Measurements from ENCODE around the gene ZNF784.

The ZNF784 gene

GRCh38 chr19:55643003-55643886 is 18.9 kb upstream of the ZNF784 start, which contains the start of gene ZNF581:
Gene ZNF581, plus strand, starts transcription at chr19:55643649. Its CDS starts 923 bp downstream, at chr19:55644572.
- peak; percentile 74 to 85 (median 84) for DNase-seq
- H3K4me3 ChIP-seq (ENCODE audit: control insufficient read depth in 1 of 7, extremely low read depth in 1 of 7, insufficient read depth in 4 of 7, low read depth in 2 of 7, low read length in 6 of 7): peak within 1 kb of the TSS; percentile 48 to 96 (median 77)
- H3K9me3 ChIP-seq (ENCODE audit: control extremely low read depth in 1 of 5, control insufficient read depth in 4 of 5, insufficient read depth in 2 of 5, low read depth in 1 of 5, low read length in 4 of 5): no peaks in the 10 kb centered on the region
- ChIA-PET CTCF (interaction anchor here (1.2 to 9.2 kb wide), 4 partner anchors 9 to 28 kb away, joined by 3 to 128 read pairs (median 6); partner anchors contain the start of gene U2AF2), POLR2A (no interaction called here)
- 5% methylated on average over 34 of the region's 56 CpGs for WGBS (ENCODE audit: insufficient coverage)
- H3K27me3 ChIP-seq (replicated peaks in 2 of 5; ENCODE audit: control insufficient read depth in 4 of 5, insufficient read depth in 5 of 5, low read length in 4 of 5): no peaks in the 10 kb centered on the region
- H3K36me3 ChIP-seq (ENCODE audit: control insufficient read depth in 4 of 4, insufficient read depth in 4 of 4, low read length in 3 of 4): peaks cover 0 to 14% (median 11%) of the 10 kb centered on the region in 4 experiments
- H3K4me1 ChIP-seq (ENCODE audit: control extremely low read depth in 1 of 4, control insufficient read depth in 4 of 4, insufficient read depth in 4 of 4, low read length in 3 of 4): peaks cover 5 to 61% (median 50%) of the 10 kb centered on the region in 4 experiments
- H3K27ac ChIP-seq (ENCODE audit: insufficient read depth in 1 of 2, low read depth in 1 of 2, low read length in 2 of 2, poor library complexity in 1 of 2, severe bottlenecking in 2 of 2): peak within 1 kb of the TSS; percentile 64 to 86

- Histone ChIP-seq H3K36me3 (ENCODE audit: control insufficient read depth in 4 of 4, insufficient read depth in 4 of 4, low read length in 3 of 4) (peaks cover 0 to 15% (median 12%) of the 10 kb centered on the region in 4 experiments), H3K4me1 (ENCODE audit: control extremely low read depth in 1 of 4, control insufficient read depth in 4 of 4, insufficient read depth in 4 of 4, low read length in 3 of 4) (peaks cover 5 to 57% (median 47%) of the 10 kb centered on the region in 4 experiments), H3K27me3 (replicated peaks in 2 of 5; ENCODE audit: control insufficient read depth in 4 of 5, insufficient read depth in 5 of 5, low read length in 4 of 5) (no peaks in the 10 kb centered on the region), H3K9me3 (ENCODE audit: control extremely low read depth in 1 of 5, control insufficient read depth in 4 of 5, insufficient read depth in 2 of 5, low read depth in 1 of 5, low read length in 4 of 5) (no peaks in the 10 kb centered on the region), H3K27ac (ENCODE audit: insufficient read depth in 1 of 2, low read depth in 1 of 2, low read length in 2 of 2, poor library complexity in 1 of 2, severe bottlenecking in 2 of 2) (peak overlapping the region in 1 of 2 experiments; percentile 86), H3K4me3 (ENCODE audit: control insufficient read depth in 1 of 7, extremely low read depth in 1 of 7, insufficient read depth in 4 of 7, low read depth in 2 of 7, low read length in 6 of 7) (peak overlapping the region in 6 of 7 experiments; percentile 64 to 96 (median 80))
- WGBS (ENCODE audit: insufficient coverage): 2% methylated on average over 46 of the region's 65 CpGs
- ChIA-PET POLR2A (interaction anchor here (1.0 kb wide), 1 partner anchor 12 kb away, joined by 4 read pairs; the partner anchor contains the start of gene U2AF2), CTCF (interaction anchor here (1.0 to 9.2 kb wide), 4 partner anchors 8 to 22 kb away, joined by 3 to 128 read pairs (median 6); partner anchors contain the start of genes U2AF2 and ZNF784)
- no peak for DNase-seq
Measured at GRCh38 chr19:55642153-55643002, 18.0 kb upstream of the ZNF784 start.

DNA sequence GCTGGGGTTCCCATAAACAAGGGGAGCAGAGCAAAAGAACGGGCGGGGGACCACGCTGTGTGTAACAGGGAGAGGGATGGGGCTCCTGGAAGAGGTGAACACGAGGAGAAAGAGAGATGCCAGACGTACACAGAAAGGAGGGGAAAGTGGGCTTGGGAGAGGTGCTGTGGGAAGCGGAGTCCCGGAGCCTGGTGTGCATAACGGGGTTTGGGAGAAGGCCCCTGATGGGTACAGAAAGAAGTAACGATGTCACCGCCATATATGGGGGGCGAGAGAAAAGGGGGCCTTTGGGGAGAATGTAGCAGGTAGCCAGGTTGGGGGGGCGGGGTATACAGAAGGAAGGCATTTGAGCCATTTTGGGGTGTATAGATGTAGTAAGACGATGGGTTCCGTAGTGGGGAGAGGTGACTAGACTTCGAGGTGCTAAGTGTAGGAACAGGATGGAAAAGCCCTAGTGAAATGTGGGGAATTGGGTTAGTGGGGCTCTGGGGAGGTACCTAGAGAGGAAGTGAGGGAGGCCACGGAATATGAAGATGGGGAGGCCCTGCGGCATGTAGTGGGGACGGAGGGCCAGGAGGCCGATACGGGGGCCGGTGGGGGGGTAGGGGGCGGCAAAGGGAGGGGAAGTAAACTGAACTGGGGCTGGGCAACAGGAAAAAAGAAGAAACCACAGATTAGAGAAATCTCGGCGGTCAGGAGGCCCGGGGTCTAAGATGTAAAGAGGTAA is 17.2 kb upstream of the ZNF784 start:
- WGBS (ENCODE audit: insufficient coverage): 0% methylated on average over 24 of the region's 25 CpGs
- Histone ChIP-seq H3K4me1 (ENCODE audit: control extremely low read depth in 1 of 4, control insufficient read depth in 4 of 4, insufficient read depth in 4 of 4, low read length in 3 of 4) (peaks cover 5 to 53% (median 47%) of the 10 kb centered on the region in 4 experiments), H3K27ac (ENCODE audit: insufficient read depth in 1 of 2, low read depth in 1 of 2, low read length in 2 of 2, poor library complexity in 1 of 2, severe bottlenecking in 2 of 2) (peak overlapping the region in 1 of 2 experiments; percentile 74), H3K9me3 (ENCODE audit: control extremely low read depth in 1 of 5, control insufficient read depth in 4 of 5, insufficient read depth in 2 of 5, low read depth in 1 of 5, low read length in 4 of 5) (no peaks in the 10 kb centered on the region), H3K4me3 (ENCODE audit: control insufficient read depth in 1 of 7, extremely low read depth in 1 of 7, insufficient read depth in 4 of 7, low read depth in 2 of 7, low read length in 6 of 7) (peak overlapping the region; percentile 52 to 96 (median 76)), H3K27me3 (replicated peaks in 2 of 5; ENCODE audit: control insufficient read depth in 4 of 5, insufficient read depth in 5 of 5, low read length in 4 of 5) (no peaks in the 10 kb centered on the region), H3K36me3 (ENCODE audit: control insufficient read depth in 4 of 4, insufficient read depth in 4 of 4, low read length in 3 of 4) (peaks cover 0 to 15% (median 12%) of the 10 kb centered on the region in 4 experiments)
- POLR2A ChIA-PET: interaction anchor here (1.0 kb wide), 1 partner anchor 13 kb away, joined by 4 read pairs; the partner anchor contains the start of gene U2AF2
- CTCF ChIA-PET: interaction anchor here (1.0 to 9.2 kb wide), 3 partner anchors 7 to 21 kb away, joined by 3 to 128 read pairs (median 3); partner anchors contain the start of gene ZNF784
- peak in 2 of 3 donors; percentile 33 to 51 for DNase-seq

DNA sequence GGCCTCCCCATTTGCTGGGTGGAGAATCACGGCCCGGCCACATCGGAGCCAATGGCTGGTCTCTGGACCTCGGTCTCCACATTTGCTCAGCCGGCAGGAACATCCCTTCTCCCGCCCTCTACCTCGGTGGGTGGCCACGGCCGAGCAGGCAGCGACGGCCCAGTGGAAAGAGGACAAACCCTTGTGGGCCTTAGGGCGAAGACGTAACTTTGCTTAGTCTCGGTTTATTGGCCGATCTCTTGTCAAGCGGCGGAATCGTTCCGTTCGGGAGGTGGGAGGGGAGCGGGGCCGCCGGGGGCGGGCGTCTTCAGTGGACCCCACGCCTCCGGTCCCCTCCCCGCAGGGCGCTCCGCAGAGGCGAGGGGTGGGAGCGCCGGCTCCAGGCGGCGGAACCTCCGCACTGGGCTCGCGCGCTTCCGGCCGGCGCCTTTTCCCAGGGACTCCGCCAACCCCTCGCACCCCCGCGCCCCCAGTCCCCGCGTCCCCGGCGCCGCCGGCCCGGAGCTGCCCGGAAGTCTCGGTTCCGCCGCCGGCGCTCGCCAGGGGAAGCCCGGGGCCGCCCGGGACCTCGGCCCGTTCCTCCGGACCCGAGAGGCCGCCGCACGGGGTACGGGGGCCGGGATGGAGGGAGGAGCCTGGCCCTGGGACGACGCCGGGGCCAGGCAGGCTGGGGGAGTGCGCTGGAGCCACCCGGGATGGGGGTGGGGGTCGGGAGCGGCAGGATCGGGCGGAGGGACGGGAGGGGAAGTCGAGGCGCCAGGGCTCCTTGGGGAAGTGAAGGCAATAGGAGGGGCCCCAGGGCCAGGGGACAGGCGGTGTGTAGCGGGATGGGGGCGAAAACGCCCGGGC is 16.4 kb upstream of the ZNF784 start, which contains the start of gene ZNF580:
Gene ZNF580 (plus strand): TSS at position 426 of the 849 bp plus-strand sequence. CDS start 1,507 bp downstream, outside the sequence.
- Histone ChIP-seq H3K36me3 (ENCODE audit: control insufficient read depth in 4 of 4, insufficient read depth in 4 of 4, low read length in 3 of 4) (peaks cover 0 to 15% (median 12%) of the 10 kb centered on the region in 4 experiments), H3K4me1 (ENCODE audit: control extremely low read depth in 1 of 4, control insufficient read depth in 4 of 4, insufficient read depth in 4 of 4, low read length in 3 of 4) (peaks cover 5 to 61% (median 54%) of the 10 kb centered on the region in 4 experiments), H3K4me3 (ENCODE audit: control insufficient read depth in 1 of 7, extremely low read depth in 1 of 7, insufficient read depth in 4 of 7, low read depth in 2 of 7, low read length in 6 of 7) (peak within 1 kb of the TSS; percentile 52 to 96 (median 76)), H3K9me3 (ENCODE audit: control extremely low read depth in 1 of 5, control insufficient read depth in 4 of 5, insufficient read depth in 2 of 5, low read depth in 1 of 5, low read length in 4 of 5) (no peaks in the 10 kb centered on the region), H3K27me3 (replicated peaks in 2 of 5; ENCODE audit: control insufficient read depth in 4 of 5, insufficient read depth in 5 of 5, low read length in 4 of 5) (no peaks in the 10 kb centered on the region), H3K27ac (ENCODE audit: insufficient read depth in 1 of 2, low read depth in 1 of 2, low read length in 2 of 2, poor library complexity in 1 of 2, severe bottlenecking in 2 of 2) (peak within 1 kb of the TSS in 1 of 2 experiments; percentile 74)
- WGBS (ENCODE audit: insufficient coverage): under 1% methylated on average over 68 of the region's 89 CpGs
- ChIA-PET POLR2A (interaction anchor here (1.1 kb wide), 1 partner anchor 14 kb away, joined by 4 read pairs; the partner anchor contains the start of gene U2AF2), CTCF (interaction anchor here (1.0 to 1.1 kb wide), 2 partner anchors 9 to 14 kb away, joined by 4 to 5 read pairs; no protein-coding TSS in a partner anchor)
- DNase-seq: peak in 2 of 3 donors; percentile 52 to 60

GRCh38 chr19:55640043-55640576 is 15.7 kb upstream of the ZNF784 start:
- H3K27ac ChIP-seq (ENCODE audit: insufficient read depth in 1 of 2, low read depth in 1 of 2, low read length in 2 of 2, poor library complexity in 1 of 2, severe bottlenecking in 2 of 2): peak overlapping the region in 1 of 2 experiments; percentile 74
- H3K27me3 ChIP-seq (replicated peaks in 2 of 5; ENCODE audit: control insufficient read depth in 4 of 5, insufficient read depth in 5 of 5, low read length in 4 of 5): no peaks in the 10 kb centered on the region
- CTCF ChIA-PET: interaction anchor here (1.0 to 12.5 kb wide), 3 partner anchors 6 to 13 kb away, joined by 4 to 128 read pairs (median 5); partner anchors contain the start of genes CCDC106 and ZNF581
- H3K4me1 ChIP-seq (ENCODE audit: control extremely low read depth in 1 of 4, control insufficient read depth in 4 of 4, insufficient read depth in 4 of 4, low read length in 3 of 4): peaks cover 5 to 66% (median 61%) of the 10 kb centered on the region in 4 experiments
- peak; percentile 85 to 91 (median 89) for DNase-seq
- 27% methylated on average over 34 of the region's 38 CpGs for WGBS (ENCODE audit: insufficient coverage)
- no peaks in the 10 kb centered on the region for H3K9me3 ChIP-seq (ENCODE audit: control extremely low read depth in 1 of 5, control insufficient read depth in 4 of 5, insufficient read depth in 2 of 5, low read depth in 1 of 5, low read length in 4 of 5)
- peaks cover 0 to 8% (median 7%) of the 10 kb centered on the region in 4 experiments for H3K36me3 ChIP-seq (ENCODE audit: control insufficient read depth in 4 of 4, insufficient read depth in 4 of 4, low read length in 3 of 4)
- peak overlapping the region in 6 of 7 experiments; percentile 17 to 96 (median 80) for H3K4me3 ChIP-seq (ENCODE audit: control insufficient read depth in 1 of 7, extremely low read depth in 1 of 7, insufficient read depth in 4 of 7, low read depth in 2 of 7, low read length in 6 of 7)
- POLR2A ChIA-PET: interaction anchor here (1.1 kb wide), 1 partner anchor 14 kb away, joined by 4 read pairs; the partner anchor contains the start of gene U2AF2
